CD8-positive, alpha-beta memory T cell (primary cell): ENCODE measurements around the gene LSG1. TPM values are rescaled to one million over a fixed set of nuclear protein-coding genes. Genes with fewer than 3 reads are reported as not detected.

Experiments
- CTCF ChIA-PET: fragments of 350-600 bp; sonication (Branson Sonifier 250); formaldehyde crosslinking; loops from one replicate; lab custom pipeline; 2021; ENCODE audit warnings: antibody characterized with exemption; lab: Charles Lee
- POLR2A ChIA-PET: fragments of 350-600 bp; sonication (Branson Sonifier 250); formaldehyde crosslinking; loops from one replicate; lab custom pipeline; 2021; ENCODE audit warnings: antibody characterized with exemption; lab: Charles Lee
- DNase-seq, 5 donors: peaks; one replicate each; pipeline versions ENCODE4 v3.0.0 to v3.0.0-alpha.2; 2020 to 2022; ENCODE audit warnings: mixed read lengths in 1 of 5
- H3K27ac ChIP-seq: one replicate; pipeline ENCODE4 v1.7.0; 2013; ENCODE audit warnings: low read depth, mild to moderate bottlenecking, low read length, moderate library complexity
- H3K27me3 ChIP-seq: 2 replicates; pipeline ENCODE4 v1.7.0; 2013; ENCODE audit warnings: low read length, mild to moderate bottlenecking; ENCODE audit not compliant: insufficient read depth, poor library complexity, severe bottlenecking
- H3K36me3 ChIP-seq: 2 replicates; pipeline ENCODE4 v1.7.0; 2013; ENCODE audit warnings: mild to moderate bottlenecking, low read length, moderate library complexity; ENCODE audit not compliant: insufficient read depth
- H3K4me1 ChIP-seq: 2 replicates; pipeline ENCODE4 v1.7.0; 2013; ENCODE audit warnings: mild to moderate bottlenecking, low read length, moderate library complexity; ENCODE audit not compliant: insufficient read depth
- H3K4me3 ChIP-seq: 2 replicates; pipeline ENCODE4 v1.7.0; 2013; ENCODE audit warnings: mild to moderate bottlenecking, low read length
- H3K9me3 ChIP-seq: 2 replicates; pipeline ENCODE4 v1.7.0; 2013; ENCODE audit warnings: mild to moderate bottlenecking, low read length
- H3K27ac Mint-ChIP-seq, 8 donors: one replicate each; pipeline ENCODE4 v1.8.0; 2020 to 2021; ENCODE audit warnings: mixed read lengths in 8 of 8, mild to moderate bottlenecking in 6 of 8, inconsistent platforms in 3 of 8, moderate library complexity in 3 of 8
- H3K27me3 Mint-ChIP-seq, 2 donors: one replicate each; pipeline ENCODE4 v1.8.0; 2020 to 2021; ENCODE audit warnings: mixed read lengths in 2 of 2, mild to moderate bottlenecking in 1 of 2, moderate library complexity in 1 of 2
- H3K36me3 Mint-ChIP-seq, 3 donors: one replicate each; pipeline ENCODE4 v1.8.0; 2020 to 2021; ENCODE audit warnings: mixed read lengths in 3 of 3, inconsistent platforms in 1 of 3, mild to moderate bottlenecking in 1 of 3
- H3K4me1 Mint-ChIP-seq, 3 donors: one replicate each; pipeline ENCODE4 v1.8.0; 2020 to 2021; ENCODE audit warnings: mixed read lengths in 3 of 3, inconsistent platforms in 1 of 3, mild to moderate bottlenecking in 1 of 3
- H3K4me3 Mint-ChIP-seq, 7 donors: one replicate each; pipeline ENCODE4 v1.8.0; 2020 to 2021; ENCODE audit warnings: mixed read lengths in 7 of 7, mild to moderate bottlenecking in 6 of 7, moderate library complexity in 4 of 7, inconsistent platforms in 2 of 7
- H3K9me3 Mint-ChIP-seq, 5 donors: one replicate each; pipeline ENCODE4 v1.8.0; 2020 to 2022; ENCODE audit warnings: mixed read lengths in 5 of 5, mild to moderate bottlenecking in 3 of 5, moderate library complexity in 2 of 5, inconsistent platforms in 1 of 5
- polyA plus RNA-seq: library from polyadenylated mRNA; unstranded; fragments of 300-500 nt; fragmentation: Illumina TruSeq; gene quantifications from one replicate; pipeline ENCODE4 v1.2.3, GENCODE V29; 2021
- total RNA-seq, 2 experiments: library from RNA; stranded (reverse); gene quantifications; one replicate each; pipeline ENCODE4 v1.2.3, GENCODE V29; 2021

LSG1 gene
- total and polyA plus RNA-seq, 3 experiments from 2014 or later: 39.3 to 68.8 (median 65.2) TPM

- ChIA-PET POLR2A (no interaction called here), CTCF (interaction anchor here (2.0 kb wide), 1 partner anchor 20 kb away, joined by 7 read pairs; no protein-coding TSS in a partner anchor)
- Mint-ChIP-seq H3K27ac (peak overlapping the region in 2 of 8 donors; percentile 4 to 63), H3K4me3 (no peak overlapping the region), H3K27me3 (no peaks in the 10 kb centered on the region), H3K36me3 (peaks cover 6 to 79% (median 24%) of the 10 kb centered on the region in 3 donors), H3K9me3 (no peaks in the 10 kb centered on the region), H3K4me1 (peaks cover 31 to 55% (median 43%) of the 10 kb centered on the region in 3 donors)
- Histone ChIP-seq H3K4me1 (peaks cover 16% of the 10 kb centered on the region), H3K4me3 (no peak overlapping the region), H3K27ac (no peak overlapping the region), H3K9me3 (no peaks in the 10 kb centered on the region), H3K36me3 (peaks cover 31% of the 10 kb centered on the region), H3K27me3 (no peaks in the 10 kb centered on the region)
- no peak for DNase-seq
Observed at GRCh38 chr3:194667363-194667762, 4.6 kb downstream of the LSG1 start.

DNA sequence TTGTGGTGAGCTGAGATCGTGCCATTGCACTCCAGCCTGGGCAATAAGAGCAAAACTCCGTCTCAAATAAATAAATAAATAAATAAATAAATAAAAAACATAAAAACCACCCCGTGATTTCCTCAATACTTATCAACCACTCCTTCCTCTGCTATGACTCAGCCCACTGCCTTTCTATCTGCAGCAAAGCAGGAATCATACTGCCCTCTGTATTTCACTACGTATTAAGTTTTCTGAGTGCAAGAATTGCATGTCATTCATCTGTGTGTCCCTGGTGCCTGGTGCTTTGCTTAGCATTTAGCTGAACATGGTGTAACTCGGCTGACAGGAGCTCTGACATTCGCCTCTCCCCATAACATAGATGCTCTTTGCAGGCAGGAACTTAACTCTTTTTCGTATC lies 7.1 kb downstream of the LSG1 start:
- ChIA-PET CTCF (interaction anchor here (1.2 kb wide), 1 partner anchor 19 kb away, joined by 3 read pairs; no protein-coding TSS in a partner anchor), POLR2A (no interaction called here)
- no peak for DNase-seq
- Histone ChIP-seq H3K27ac (no peak overlapping the region), H3K27me3 (no peaks in the 10 kb centered on the region), H3K36me3 (peaks cover 39% of the 10 kb centered on the region), H3K9me3 (no peaks in the 10 kb centered on the region), H3K4me1 (peaks cover 10% of the 10 kb centered on the region), H3K4me3 (no peak overlapping the region)
- peaks cover 23 to 42% (median 34%) of the 10 kb centered on the region in 3 donors for H3K4me1 Mint-ChIP-seq
- H3K4me3 Mint-ChIP-seq: no peak overlapping the region
- no peaks in the 10 kb centered on the region for H3K27me3 Mint-ChIP-seq
- no peaks in the 10 kb centered on the region for H3K9me3 Mint-ChIP-seq
- peak overlapping the region in 1 of 8 donors; percentile 19 for H3K27ac Mint-ChIP-seq
- H3K36me3 Mint-ChIP-seq: peaks cover 6 to 87% (median 24%) of the 10 kb centered on the region in 3 donors

GRCh38 chr3:194661946-194662345 lies 10.0 kb downstream of the LSG1 start:
- Mint-ChIP-seq H3K27me3 (no peaks in the 10 kb centered on the region), H3K4me3 (no peak overlapping the region), H3K4me1 (peaks cover 13 to 20% (median 18%) of the 10 kb centered on the region in 3 donors), H3K9me3 (no peaks in the 10 kb centered on the region), H3K27ac (peak overlapping the region in 1 of 8 donors; percentile 22), H3K36me3 (peaks cover 19 to 86% (median 25%) of the 10 kb centered on the region in 3 donors)
- no peak overlapping the region for H3K27ac ChIP-seq
- H3K36me3 ChIP-seq: peaks cover 48% of the 10 kb centered on the region
- POLR2A ChIA-PET: no interaction called here
- H3K27me3 ChIP-seq: no peaks in the 10 kb centered on the region
- H3K4me3 ChIP-seq: no peak overlapping the region
- H3K4me1 ChIP-seq: peaks cover 9% of the 10 kb centered on the region
- CTCF ChIA-PET: interaction anchor here (1.8 kb wide), 1 partner anchor 10 kb away, joined by 5 read pairs; the partner anchor contains the start of gene LSG1
- H3K9me3 ChIP-seq: no peaks in the 10 kb centered on the region
- DNase-seq: no peak

- Mint-ChIP-seq H3K27me3 (no peaks in the 10 kb centered on the region), H3K9me3 (no peaks in the 10 kb centered on the region), H3K36me3 (peaks cover 19 to 84% (median 20%) of the 10 kb centered on the region in 3 donors), H3K27ac (peak overlapping the region in 2 of 8 donors; percentile 41 to 68), H3K4me1 (peaks cover 13 to 18% (median 18%) of the 10 kb centered on the region in 3 donors), H3K4me3 (no peak overlapping the region)
- no peaks in the 10 kb centered on the region for H3K9me3 ChIP-seq
- no peak overlapping the region for H3K27ac ChIP-seq
- DNase-seq: no peak
- peaks cover 9% of the 10 kb centered on the region for H3K4me1 ChIP-seq
- ChIA-PET POLR2A (no interaction called here), CTCF (no interaction called here)
- H3K4me3 ChIP-seq: no peak overlapping the region
- peaks cover 43% of the 10 kb centered on the region for H3K36me3 ChIP-seq
- no peaks in the 10 kb centered on the region for H3K27me3 ChIP-seq
Observed at GRCh38 chr3:194661374-194661773, 10.6 kb downstream of the LSG1 start.

- ChIA-PET CTCF (interaction anchor here (2.6 kb wide), 1 partner anchor 12 kb away, joined by 8 read pairs; the partner anchor contains the start of gene LSG1), POLR2A (no interaction called here)
- H3K27me3 Mint-ChIP-seq: no peaks in the 10 kb centered on the region
- peaks cover 12 to 79% (median 13%) of the 10 kb centered on the region in 3 donors for H3K36me3 Mint-ChIP-seq
- H3K36me3 ChIP-seq: peaks cover 32% of the 10 kb centered on the region
- H3K9me3 ChIP-seq: no peaks in the 10 kb centered on the region
- H3K9me3 Mint-ChIP-seq: no peaks in the 10 kb centered on the region
- no peaks in the 10 kb centered on the region for H3K27me3 ChIP-seq
- H3K4me1 ChIP-seq: peaks cover 9% of the 10 kb centered on the region
- H3K27ac ChIP-seq: no peak overlapping the region
- no peak overlapping the region for H3K4me3 ChIP-seq
- H3K4me3 Mint-ChIP-seq: no peak overlapping the region
- no peak for DNase-seq
- H3K4me1 Mint-ChIP-seq: peaks cover 13 to 24% (median 22%) of the 10 kb centered on the region in 3 donors
- no peak overlapping the region for H3K27ac Mint-ChIP-seq
Observed at GRCh38 chr3:194659778-194660177, 12.2 kb downstream of the LSG1 start.

- Mint-ChIP-seq H3K4me3 (no peak overlapping the region), H3K27ac (peak overlapping the region in 2 of 8 donors; percentile 2 to 47), H3K4me1 (peaks cover 16 to 35% (median 30%) of the 10 kb centered on the region in 3 donors), H3K27me3 (no peaks in the 10 kb centered on the region), H3K9me3 (no peaks in the 10 kb centered on the region), H3K36me3 (peaks cover 19 to 81% (median 21%) of the 10 kb centered on the region in 3 donors)
- Histone ChIP-seq H3K9me3 (no peaks in the 10 kb centered on the region), H3K36me3 (peaks cover 40% of the 10 kb centered on the region), H3K27ac (no peak overlapping the region), H3K4me1 (peaks cover 9% of the 10 kb centered on the region), H3K27me3 (no peaks in the 10 kb centered on the region), H3K4me3 (no peak overlapping the region)
- ChIA-PET POLR2A (no interaction called here), CTCF (interaction anchor here (2.6 kb wide), 1 partner anchor 13 kb away, joined by 8 read pairs; the partner anchor contains the start of gene LSG1)
- no peak for DNase-seq
Observed at GRCh38 chr3:194658477-194659242, 13.3 kb downstream of the LSG1 start.

- Mint-ChIP-seq H3K36me3 (peaks cover 21 to 86% (median 23%) of the 10 kb centered on the region in 3 donors), H3K4me3 (no peak overlapping the region), H3K9me3 (no peaks in the 10 kb centered on the region), H3K27me3 (no peaks in the 10 kb centered on the region), H3K27ac (no peak overlapping the region), H3K4me1 (peaks cover 14 to 35% (median 30%) of the 10 kb centered on the region in 3 donors)
- Histone ChIP-seq H3K27me3 (no peaks in the 10 kb centered on the region), H3K27ac (no peak overlapping the region), H3K4me1 (peaks cover 9% of the 10 kb centered on the region), H3K4me3 (no peak overlapping the region), H3K9me3 (no peaks in the 10 kb centered on the region), H3K36me3 (peaks cover 42% of the 10 kb centered on the region)
- ChIA-PET POLR2A (no interaction called here), CTCF (interaction anchor here (2.6 kb wide), 1 partner anchor 14 kb away, joined by 8 read pairs; the partner anchor contains the start of gene LSG1)
- DNase-seq: no peak
Observed at GRCh38 chr3:194657439-194657838, 14.6 kb downstream of the LSG1 start.

DNA sequence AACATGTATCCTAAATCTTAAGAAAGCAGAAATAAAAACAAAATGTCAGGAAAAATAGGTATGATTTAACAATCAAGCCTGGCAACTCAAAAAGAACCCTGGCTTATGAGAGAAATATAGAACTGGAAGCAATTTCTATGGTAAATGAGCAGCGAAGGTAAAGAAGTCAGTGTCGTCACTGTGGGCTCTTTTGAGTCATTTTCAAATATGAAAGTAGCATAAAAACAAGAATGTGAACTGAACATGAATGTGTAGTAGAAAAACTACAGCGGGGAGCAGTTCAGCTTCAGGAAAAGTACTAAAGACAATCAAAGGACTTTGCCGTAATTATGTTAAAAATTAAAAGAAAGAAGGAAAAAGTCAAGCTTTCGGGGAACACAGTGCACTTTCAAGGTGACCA lies 17.5 kb downstream of the LSG1 start:
- DNase-seq: no peak
- Histone ChIP-seq H3K9me3 (no peaks in the 10 kb centered on the region), H3K4me1 (no peaks in the 10 kb centered on the region), H3K27ac (no peak overlapping the region), H3K4me3 (no peak overlapping the region), H3K36me3 (peaks cover 53% of the 10 kb centered on the region), H3K27me3 (no peaks in the 10 kb centered on the region)
- Mint-ChIP-seq H3K4me1 (peaks cover 7 to 21% (median 18%) of the 10 kb centered on the region in 3 donors), H3K27ac (peak overlapping the region in 5 of 8 donors; percentile 3 to 55 (median 40)), H3K4me3 (no peak overlapping the region), H3K36me3 (peaks cover 21 to 85% (median 36%) of the 10 kb centered on the region in 3 donors), H3K27me3 (no peaks in the 10 kb centered on the region), H3K9me3 (no peaks in the 10 kb centered on the region)
- POLR2A ChIA-PET: no interaction called here
- CTCF ChIA-PET: no interaction called here
